NK-92 (cell line): ENCODE results near the gene NCAM1.
"Not testable (repeated sequence)": the region's sequence is repeated elsewhere in the genome, so short reads cannot be mapped to it uniquely, and the experiment has no call there.

ENCODE experiments used
- DNase-seq: peaks from one replicate; lab custom pipeline; 2025; ENCODE audit not compliant: unreplicated experiment; lab: John Stamatoyannopoulos, UW

The NCAM1 gene

GRCh38 chr11:113296447-113297205 lies 335.4 kb downstream of the NCAM1 start:
- no peak for DNase-seq

- DNase-seq, result not testable (repeated sequence)
Observed at GRCh38 chr11:113298496-113298895, 337.3 kb downstream of the NCAM1 start.

- no peak for DNase-seq
Observed at GRCh38 chr11:113304916-113305315, 343.7 kb downstream of the NCAM1 start.

- DNase-seq, result no peak
Observed at GRCh38 chr11:113305440-113306336, 344.5 kb downstream of the NCAM1 start.

GRCh38 chr11:113308601-113309000 lies 347.4 kb downstream of the NCAM1 start:
- DNase-seq, result no peak

GRCh38 chr11:113311536-113311935 lies 350.3 kb downstream of the NCAM1 start:
- no peak for DNase-seq

GRCh38 chr11:113313601-113314000 lies 352.4 kb downstream of the NCAM1 start:
- DNase-seq, result no peak

GRCh38 chr11:113314065-113314388 lies 352.8 kb downstream of the NCAM1 start:
- no peak for DNase-seq

- DNase-seq, result peak; percentile 9
Observed at GRCh38 chr11:113314389-113315301, 353.4 kb downstream of the NCAM1 start, which contains the start of gene TTC12. Gene TTC12, plus strand, starts transcription at chr11:113314583. Its CDS starts 1,675 bp downstream, at chr11:113316258.

- DNase-seq, result no peak
Observed at GRCh38 chr11:113315811-113316210, 354.6 kb downstream of the NCAM1 start.

GRCh38 chr11:113316256-113316655 lies 355.0 kb downstream of the NCAM1 start:
- DNase-seq, result no peak

GRCh38 chr11:113317339-113317738 lies 356.1 kb downstream of the NCAM1 start:
- no peak for DNase-seq

GRCh38 chr11:113319085-113319484 lies 357.9 kb downstream of the NCAM1 start:
- DNase-seq, result no peak

- DNase-seq, result no peak
Observed at GRCh38 chr11:113322158-113322557, 360.9 kb downstream of the NCAM1 start.

- DNase-seq, result no peak
Observed at GRCh38 chr11:113324250-113324649, 363.0 kb downstream of the NCAM1 start.
